Liver (tissue), 3 donors: ENCODE data around the gene KCNJ15.

Experiments used
- CTCF ChIP-seq: fragments of 150-350 bp; IDR thresholded peaks from 2 replicates; pipeline ENCODE4 v1.5.1; 2017; ENCODE audit warnings: improper control_type of control experiment, low read depth, low read length; ENCODE audit not compliant: missing input control
- GABPA ChIP-seq, 2 donors: IDR thresholded peaks in 1 of 2; conservative IDR thresholded peaks in 1 of 2; 2 replicates each; pipeline ENCODE4 v1.6.1; 2016; ENCODE audit warnings: antibody characterized with exemption in 2 of 2, mild to moderate bottlenecking in 1 of 2, moderate library complexity in 1 of 2
- HNF4G ChIP-seq: IDR thresholded peaks from 2 replicates; pipeline ENCODE4 v1.6.1; 2016; ENCODE audit warnings: antibody characterized with exemption
- REST ChIP-seq: IDR thresholded peaks from 2 replicates; pipeline ENCODE4 v1.6.1; 2016; ENCODE audit warnings: antibody characterized with exemption, mild to moderate bottlenecking
- SP1 ChIP-seq: IDR thresholded peaks from 2 replicates; pipeline ENCODE4 v1.6.1; 2018; ENCODE audit warnings: antibody characterized with exemption, mild to moderate bottlenecking
- TF ChIP-seq, protein P1 (sequence below): IDR thresholded peaks from 2 replicates; pipeline ENCODE4 v1.6.1; 2016; ENCODE audit warnings: antibody characterized with exemption
- donor health status: healthy.
- donor health status: healthy.

GRCh38 chr21:38249256-38249655 lies 7.5 kb upstream of the KCNJ15 start:
- TF ChIP-seq CTCF (no peak), HNF4G (no peak), GABPA (IDR thresholded peaks at IDR 0.05 in 1 of 2, conservative IDR thresholded peaks at IDR 0.05 in 1 of 2) (no peak), REST (no peak), SP1 (no peak)
- TF ChIP-seq, protein P1, sequence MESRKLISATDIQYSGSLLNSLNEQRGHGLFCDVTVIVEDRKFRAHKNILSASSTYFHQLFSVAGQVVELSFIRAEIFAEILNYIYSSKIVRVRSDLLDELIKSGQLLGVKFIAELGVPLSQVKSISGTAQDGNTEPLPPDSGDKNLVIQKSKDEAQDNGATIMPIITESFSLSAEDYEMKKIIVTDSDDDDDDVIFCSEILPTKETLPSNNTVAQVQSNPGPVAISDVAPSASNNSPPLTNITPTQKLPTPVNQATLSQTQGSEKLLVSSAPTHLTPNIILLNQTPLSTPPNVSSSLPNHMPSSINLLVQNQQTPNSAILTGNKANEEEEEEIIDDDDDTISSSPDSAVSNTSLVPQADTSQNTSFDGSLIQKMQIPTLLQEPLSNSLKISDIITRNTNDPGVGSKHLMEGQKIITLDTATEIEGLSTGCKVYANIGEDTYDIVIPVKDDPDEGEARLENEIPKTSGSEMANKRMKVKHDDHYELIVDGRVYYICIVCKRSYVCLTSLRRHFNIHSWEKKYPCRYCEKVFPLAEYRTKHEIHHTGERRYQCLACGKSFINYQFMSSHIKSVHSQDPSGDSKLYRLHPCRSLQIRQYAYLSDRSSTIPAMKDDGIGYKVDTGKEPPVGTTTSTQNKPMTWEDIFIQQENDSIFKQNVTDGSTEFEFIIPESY: no peak
